IPS DF 19.7 (cell line): ENCODE data around the gene AMFR.
"Not testable (repeated sequence)": the region's sequence is repeated elsewhere in the genome, so short reads cannot be mapped to it uniquely, and the experiment has no call there.

Experiments used
- DNase-seq: peaks from one replicate; pipeline ENCODE4 v3.0.0-alpha.2; 2013; ENCODE audit warnings: low read depth, low spot score

Gene AMFR

DNA sequence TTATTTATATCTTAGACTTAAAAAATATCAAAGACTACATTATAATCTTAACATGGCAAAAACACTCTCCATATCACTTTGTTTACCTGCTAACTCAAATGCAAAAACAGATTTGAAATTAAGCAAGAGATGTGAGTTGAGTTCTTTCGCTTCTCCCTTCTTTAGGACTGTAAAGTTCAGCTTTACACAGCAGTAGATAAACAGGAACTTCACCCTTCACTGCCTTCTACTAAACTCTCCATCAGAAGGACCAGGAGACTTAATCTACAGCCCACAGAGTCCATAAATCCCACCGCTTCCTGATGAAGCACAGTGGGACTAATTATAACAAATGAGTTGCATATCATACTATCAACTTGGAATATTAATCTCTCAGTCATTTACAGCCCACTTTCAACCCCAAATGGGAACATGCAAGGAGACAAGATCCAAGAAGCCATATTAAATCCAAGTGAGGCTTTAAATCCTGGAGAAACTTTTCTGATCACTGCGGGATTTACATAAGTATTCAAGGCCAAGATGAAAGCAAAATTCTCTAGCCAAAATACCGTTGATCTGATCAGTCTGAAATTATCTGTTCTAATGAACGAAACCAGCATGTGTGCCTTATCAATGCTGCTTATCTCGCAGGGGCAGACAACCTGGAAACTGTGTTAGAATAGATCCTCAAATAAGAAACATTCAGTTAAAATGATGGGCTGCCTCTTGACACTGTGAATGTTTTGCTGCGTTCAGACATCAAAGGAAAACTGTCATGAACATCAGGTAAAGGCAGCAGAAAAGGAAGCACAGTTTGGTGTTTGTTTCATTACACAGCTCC is 1.6 kb downstream of the AMFR start:
- DNase-seq: no peak

GRCh38 chr16:56422896-56423441 is 2.4 kb downstream of the AMFR start:
- DNase-seq: no peak

DNA sequence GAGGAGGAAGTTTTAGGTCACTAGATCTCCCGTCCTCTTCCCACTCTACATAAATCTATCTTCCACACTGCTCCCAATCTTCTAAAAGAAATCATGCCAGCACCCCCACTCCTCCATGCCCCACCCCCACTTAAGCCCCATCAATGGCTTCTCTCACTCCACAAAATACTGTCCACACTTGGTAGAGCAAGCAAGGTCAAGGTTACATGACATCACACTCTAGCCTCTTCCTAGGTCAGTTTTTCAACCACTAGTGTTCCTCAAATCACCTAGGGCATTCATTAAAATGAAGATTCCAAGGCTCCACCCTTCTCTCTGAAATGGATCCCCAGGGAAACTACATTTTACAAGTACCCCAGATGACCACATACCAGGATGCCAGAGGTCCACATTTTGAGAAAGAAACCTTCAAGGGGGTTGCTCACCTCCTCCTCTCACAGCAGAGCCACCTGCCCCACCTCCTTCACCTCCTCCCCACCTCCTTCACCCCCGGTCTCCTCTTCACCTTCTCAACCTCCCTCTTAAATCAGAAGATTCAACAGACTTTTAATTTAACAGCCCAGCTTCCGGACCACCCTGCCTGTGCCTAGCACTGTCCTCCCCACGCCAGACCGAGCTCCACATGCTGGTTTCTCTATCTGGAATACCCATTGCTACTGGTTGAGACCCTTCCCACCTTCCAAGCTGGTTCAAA is 3.2 kb downstream of the AMFR start:
- DNase-seq: no peak

- DNase-seq: no peak
Measured at GRCh38 chr16:56421313-56421712, 4.0 kb downstream of the AMFR start.

DNA sequence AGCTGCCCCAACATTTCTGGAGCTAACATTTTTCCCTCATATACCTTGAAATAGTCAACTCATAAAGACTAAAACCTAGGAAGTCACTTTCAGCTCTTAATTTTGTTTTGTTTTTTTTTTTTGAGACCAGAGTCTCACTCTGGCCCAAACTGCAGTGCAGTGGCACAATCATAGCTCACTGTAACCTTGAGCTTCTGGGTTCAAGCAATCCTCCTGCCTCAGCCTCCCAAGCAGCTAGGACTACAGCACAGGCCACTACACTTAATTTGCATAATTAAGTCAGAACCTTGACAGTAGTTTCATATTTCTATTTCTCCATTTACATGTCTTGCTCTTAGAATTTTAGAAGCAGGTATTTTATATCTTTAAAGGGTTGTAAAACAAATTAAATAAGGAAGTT is 4.7 kb downstream of the AMFR start:
- no peak for DNase-seq

DNA sequence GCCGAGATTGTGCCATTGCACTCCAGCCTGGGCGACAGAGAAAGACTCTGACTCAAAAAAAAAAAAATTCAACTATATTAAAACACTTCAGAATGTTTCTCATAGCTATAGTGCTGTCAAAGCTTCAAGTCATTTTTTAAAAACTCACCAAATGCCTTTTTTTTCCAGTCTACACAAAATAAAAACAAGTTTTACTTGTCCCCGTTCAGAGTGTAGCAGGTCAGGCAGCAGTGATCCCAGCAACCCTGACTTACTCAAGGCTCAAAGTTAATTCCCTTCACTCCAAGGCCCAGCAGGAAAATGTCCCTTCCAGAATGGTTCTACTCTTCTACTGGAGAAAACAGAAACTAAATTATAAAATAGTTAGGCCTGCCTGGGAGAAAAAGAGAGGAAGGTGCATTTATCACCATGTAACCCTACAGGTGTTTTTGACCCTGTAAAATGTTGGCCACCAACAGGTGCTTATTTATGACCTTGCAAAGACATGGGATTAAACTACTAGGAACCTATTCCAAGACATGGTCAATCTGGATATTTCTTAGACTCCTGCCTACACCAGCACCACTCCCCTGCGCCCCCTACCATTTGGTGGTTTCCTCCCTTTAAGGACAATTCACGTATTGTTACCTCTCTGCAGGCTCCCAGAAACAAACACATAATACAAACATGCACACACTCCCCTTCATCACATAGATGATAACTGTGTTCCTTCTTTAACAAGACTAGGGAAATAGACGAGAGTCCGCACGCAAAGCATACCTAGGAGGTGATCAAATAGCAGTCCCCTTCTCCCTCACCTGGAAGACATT is 5.4 kb downstream of the AMFR start:
- DNase-seq: no peak

- DNase-seq: no peak
Measured at GRCh38 chr16:56417138-56417537, 8.2 kb downstream of the AMFR start.

GRCh38 chr16:56415875-56416274 is 9.5 kb downstream of the AMFR start:
- DNase-seq: no peak

DNA sequence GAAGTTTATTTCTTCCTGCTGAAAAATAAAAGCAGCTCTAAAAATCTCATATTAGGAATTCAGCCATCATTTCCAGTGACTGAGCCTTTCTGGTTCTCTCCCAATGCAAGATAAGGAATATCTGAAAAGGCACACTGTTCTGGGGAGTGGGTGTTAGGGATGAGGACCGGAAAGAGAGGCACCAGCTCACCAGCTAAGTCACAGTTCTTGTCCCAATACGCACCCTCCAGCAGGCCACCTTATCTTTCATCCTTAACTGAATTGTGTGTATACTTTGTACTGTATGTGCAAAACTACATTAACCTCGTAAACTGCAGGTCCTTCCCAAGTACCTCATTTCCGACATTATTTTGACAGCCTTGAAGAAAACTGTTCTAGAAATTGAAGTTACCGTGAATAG is 11.0 kb downstream of the AMFR start:
- DNase-seq: no peak

DNA sequence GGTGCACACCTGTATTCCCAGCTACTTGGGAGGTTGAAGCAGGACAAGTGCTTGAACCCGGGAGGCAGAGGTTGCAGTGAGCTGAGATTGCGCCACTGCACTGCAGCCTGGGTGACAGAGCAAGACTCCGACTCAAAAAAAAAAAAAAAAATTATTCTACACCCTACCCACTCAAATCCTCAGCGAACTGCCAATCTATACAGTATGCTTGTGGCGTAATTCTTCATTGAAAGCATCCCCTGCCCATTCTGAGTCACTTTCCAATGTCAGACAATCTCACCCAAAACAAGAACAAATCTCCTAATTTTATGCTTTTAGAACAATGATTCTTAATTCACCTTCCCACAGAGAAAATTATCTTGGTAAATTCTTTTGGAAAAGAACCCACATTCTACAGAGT is 12.0 kb downstream of the AMFR start:
- DNase-seq: no peak

DNA sequence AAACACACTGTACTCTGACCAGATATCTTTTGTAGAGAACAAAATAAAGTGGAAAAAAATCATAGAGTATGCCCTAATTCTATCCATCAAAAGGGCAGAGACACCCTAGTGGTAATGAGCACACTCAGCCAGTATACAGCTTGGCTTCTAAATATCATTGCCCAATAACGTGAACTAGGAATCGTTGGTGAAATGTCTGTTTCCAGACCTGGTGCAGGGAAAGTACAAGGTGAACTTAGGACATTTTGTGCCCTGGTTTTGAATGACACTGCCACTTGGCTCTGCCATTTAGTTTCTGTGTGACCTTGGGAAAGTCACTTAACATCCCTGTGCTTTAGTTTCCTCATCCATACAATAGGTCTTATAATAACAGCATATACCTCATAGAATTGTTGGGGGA is 13.7 kb downstream of the AMFR start:
- no peak for DNase-seq

- DNase-seq: no peak
Measured at GRCh38 chr16:56411123-56411522, 14.2 kb downstream of the AMFR start.

- DNase-seq: no peak
Measured at GRCh38 chr16:56409195-56409594, 16.1 kb downstream of the AMFR start.

DNA sequence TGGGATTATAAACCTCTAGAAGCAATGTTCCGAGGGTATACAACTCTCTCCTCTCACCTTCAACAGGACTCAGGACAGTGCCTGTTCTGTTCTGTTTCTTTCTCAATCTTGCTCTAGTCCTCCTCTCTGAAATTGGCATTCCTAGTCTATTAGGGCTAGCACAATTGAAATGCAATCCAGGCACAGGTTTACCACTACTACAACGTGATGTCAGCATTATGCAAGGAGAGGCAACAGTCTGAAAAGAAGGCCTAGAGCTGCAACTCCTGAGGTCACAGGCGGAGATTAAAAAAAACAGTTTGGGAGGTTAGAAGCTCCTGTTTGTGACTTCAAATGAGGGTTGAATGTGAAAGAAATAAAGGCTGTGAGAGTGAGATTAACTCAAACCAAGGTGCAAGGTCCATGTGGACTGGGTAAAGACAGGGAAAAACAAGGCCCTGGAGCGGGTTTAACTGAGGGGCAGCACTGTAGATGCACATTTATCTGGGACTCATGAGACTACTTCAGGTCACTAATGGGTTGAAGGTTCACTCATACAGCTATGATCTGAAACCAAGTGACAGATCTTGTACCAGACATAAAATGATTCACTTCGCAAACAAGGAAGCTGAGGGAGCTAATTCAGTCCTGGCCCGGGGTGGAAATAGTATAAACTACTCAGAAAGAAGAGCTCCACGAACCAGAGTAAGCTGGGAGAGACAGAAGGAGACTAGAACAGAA is 16.8 kb downstream of the AMFR start:
- DNase-seq: no peak

DNA sequence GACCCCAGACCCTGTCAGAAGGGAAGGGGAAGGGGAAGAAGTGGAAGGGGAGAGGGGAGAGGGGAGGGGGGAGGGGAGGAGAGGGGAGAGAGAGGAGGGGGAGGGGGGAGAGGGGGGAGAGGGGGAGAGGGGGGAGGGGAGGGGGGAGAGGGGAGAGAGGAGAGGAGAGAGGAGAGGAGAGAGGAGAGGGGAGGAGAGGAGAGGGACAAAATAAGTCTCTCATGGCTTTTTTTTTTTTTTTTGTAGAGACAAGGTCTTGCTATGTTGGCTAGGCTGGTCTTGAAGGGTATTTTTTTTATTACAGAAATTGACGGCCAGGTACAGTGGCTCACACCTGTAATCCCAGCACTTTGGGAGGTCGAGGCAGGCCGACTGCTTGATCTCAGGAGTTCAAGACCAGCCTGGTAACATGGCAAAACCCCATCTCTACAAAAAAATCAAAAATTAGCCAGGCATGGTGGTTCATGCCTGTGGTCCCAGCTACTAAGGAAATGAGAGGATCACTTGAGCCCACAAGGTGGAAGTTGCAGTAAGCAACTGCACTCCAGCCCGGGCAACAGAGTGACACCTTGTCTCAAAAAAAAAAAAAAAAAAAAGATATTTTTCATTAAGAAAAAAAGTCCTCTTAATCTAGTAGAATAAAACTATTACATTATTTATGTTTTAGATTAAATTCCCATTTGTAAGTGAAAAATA is 19.2 kb downstream of the AMFR start:
- DNase-seq: no peak

GRCh38 chr16:56401482-56401881 is 23.9 kb downstream of the AMFR start:
- DNase-seq: no peak

- no peak for DNase-seq
Measured at GRCh38 chr16:56400458-56400857, 24.9 kb downstream of the AMFR start.

GRCh38 chr16:56399486-56399885 is 25.9 kb downstream of the AMFR start:
- DNase-seq: no peak

GRCh38 chr16:56399047-56399446 is 26.3 kb downstream of the AMFR start:
- no peak for DNase-seq

- not testable (repeated sequence) for DNase-seq
Measured at GRCh38 chr16:56396724-56397123, 28.6 kb downstream of the AMFR start.

DNA sequence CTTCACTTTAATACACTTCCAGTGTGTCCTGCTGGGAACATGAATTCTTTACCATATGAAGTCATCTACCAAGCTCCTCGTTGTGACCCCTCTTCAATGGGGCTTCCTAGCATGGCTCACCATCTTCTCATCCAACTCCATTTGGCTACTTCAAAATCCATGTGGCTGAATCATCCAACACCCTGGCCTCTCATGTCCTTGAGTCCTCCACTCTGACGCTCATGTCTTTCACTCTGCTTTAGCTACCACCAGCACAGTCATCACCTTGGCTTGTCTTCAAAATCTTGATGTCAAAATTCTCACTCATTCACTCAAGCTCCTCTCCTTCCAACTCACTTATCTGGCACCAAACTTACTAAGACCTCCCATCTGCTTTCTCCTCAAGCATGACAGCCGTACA is 35.8 kb downstream of the AMFR start:
- no peak for DNase-seq
